ENCODE measurements around the gene ANO8. TPM values are rescaled to one million over a fixed set of nuclear protein-coding genes. Genes with fewer than 3 reads are reported as not detected.

ANO8 gene
- total and polyA plus RNA-seq, 2 of the 13 experiments (the other 11 are each of a cell fraction or from before 2014, with no cell fraction given), result 1.8 to 3.5 TPM

GRCh38 chr19:17336872-17337674 is 2.4 kb upstream of the ANO8 start, which contains the start of gene GTPBP3 (continued):
- TF ChIP-seq ZNF704 (CRISPR knock-in tag; IDR thresholded peaks at IDR 0.05; ENCODE audit: borderline replicate concordance) (no peak), ZNF276 (CRISPR knock-in tag; IDR thresholded peaks at IDR 0.05; ENCODE audit: low read depth) (no peak), ZUFSP (CRISPR knock-in tag; IDR thresholded peaks at IDR 0.05; ENCODE audit: borderline replicate concordance) (no peak), ZNF414 (CRISPR knock-in tag; IDR thresholded peaks at IDR 0.05) (0 out of 2 replicates have a peak, but pooled peaks have one; percentile 36), ZMAT5 (CRISPR knock-in tag; IDR thresholded peaks at IDR 0.05; ENCODE audit: borderline replicate concordance, low read depth) (no peak), ZNF800 (CRISPR knock-in tag; IDR thresholded peaks at IDR 0.05) (no peak), ZNF318 (CRISPR knock-in tag; IDR thresholded peaks at IDR 0.05) (no peak; the same call in 1 of the 2 replicates), KLF9 (CRISPR knock-in tag; IDR thresholded peaks at IDR 0.05; ENCODE audit: low read depth) (no peak; the same call in 1 of the 2 replicates), KDM5A (IDR thresholded peaks at IDR 0.05; ENCODE audit: borderline replicate concordance, low read length) (peak; percentile 97)
